Ascending aorta (tissue), 2 donors: Measurements from ENCODE around the gene EPHX1. TPM values are rescaled to one million over a fixed set of nuclear protein-coding genes. Genes with fewer than 3 reads are reported as not detected.

Experiments used
- DNase-seq, 2 donors: peaks; one replicate each; pipeline ENCODE4 v3.0.0-alpha.2; 2019; ENCODE audit warnings: low spot score in 2 of 2
- H3K27ac ChIP-seq, 2 donors: fragments of 200-600 bp; sonication (generic); one replicate each; pipeline ENCODE4 v1.5.1; 2016 to 2017; ENCODE audit warnings: mild to moderate bottlenecking in 1 of 2
- H3K27me3 ChIP-seq: fragments of 200-600 bp; sonication (generic); one replicate; pipeline ENCODE4 v1.5.1; 2017
- H3K36me3 ChIP-seq, 2 donors: fragments of 200-600 bp; sonication (generic); one replicate each; pipeline ENCODE4 v1.5.1; 2016
- H3K4me1 ChIP-seq, 2 donors: fragments of 200-600 bp; sonication (generic); one replicate each; pipeline ENCODE4 v1.5.1; 2016 to 2017; ENCODE audit warnings: mild to moderate bottlenecking in 1 of 2
- H3K4me3 ChIP-seq, 2 donors: fragments of 200-600 bp; sonication (generic); one replicate each; pipeline ENCODE4 v1.5.1; 2016 to 2017; ENCODE audit warnings: mild to moderate bottlenecking in 1 of 2
- H3K9me3 ChIP-seq, 2 donors: fragments of 200-600 bp; sonication (generic); one replicate each; pipeline ENCODE4 v1.5.1; 2016
- intact Hi-C: fragments of 100-400 bp; cut with DNase I; formaldehyde crosslinking; loops from one replicate; pipeline ENCODE4 v1.15.1; 2023
- total RNA-seq: library from RNA; depleted of rRNA; stranded (reverse); fragments of >200 nt; gene quantifications from one replicate; pipeline ENCODE4 v1.1.0, GENCODE V29; 2016
- TF ChIP-seq, protein P1 (sequence below), 3 experiments: fragments of 200-600 bp in 2 of 3; fragments of 450-650 bp in 1 of 3; sonication (generic) in 2 of 3; IDR thresholded peaks; one replicate each; pipeline ENCODE4 v1.5.1; 2016 to 2019; ENCODE audit warnings: antibody characterized with exemption in 3 of 3, mild to moderate bottlenecking in 1 of 3, moderate library complexity in 1 of 3

Gene EPHX1
- total RNA-seq, 1 donor from 2014 or later = 127 TPM

DNA sequence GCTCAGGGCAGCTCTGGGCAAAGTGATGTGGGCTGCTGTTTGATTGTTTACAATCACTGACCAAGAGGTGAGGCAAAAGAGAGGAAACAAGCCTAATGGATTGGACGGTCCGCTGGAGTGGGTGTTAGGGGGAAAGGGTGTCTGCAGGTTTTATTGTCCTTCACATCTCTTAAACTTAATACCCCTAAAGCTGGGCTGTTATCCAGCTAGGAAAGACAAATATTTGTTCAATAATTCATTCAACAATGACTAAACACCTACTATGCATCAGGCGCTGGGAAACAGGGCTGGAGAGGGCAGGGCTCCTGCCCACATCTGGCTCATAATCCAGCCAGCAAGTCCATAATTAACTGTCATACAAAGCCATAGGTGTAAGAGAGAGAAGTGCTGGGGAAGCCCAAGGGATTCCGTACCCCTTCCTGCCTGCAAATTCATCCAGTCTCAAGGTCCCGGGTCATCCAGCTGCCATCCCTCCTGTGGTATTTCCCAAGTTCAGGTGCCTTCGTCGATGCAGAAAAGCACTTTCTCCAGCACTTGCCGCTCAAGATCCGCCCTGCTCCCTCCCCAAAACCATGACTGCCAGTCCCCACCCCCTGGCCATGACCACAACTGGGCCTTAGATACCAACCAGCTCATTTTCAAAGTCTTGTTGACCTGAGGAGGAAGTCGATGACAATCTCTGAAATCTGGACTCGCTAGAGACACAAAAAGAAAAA, 61.6 kb downstream of the EPHX1 start:
- no peak overlapping the region for H3K27ac ChIP-seq
- no peak for DNase-seq
- peaks cover 54 to 89% of the 10 kb centered on the region in 2 donors for H3K36me3 ChIP-seq

DNA sequence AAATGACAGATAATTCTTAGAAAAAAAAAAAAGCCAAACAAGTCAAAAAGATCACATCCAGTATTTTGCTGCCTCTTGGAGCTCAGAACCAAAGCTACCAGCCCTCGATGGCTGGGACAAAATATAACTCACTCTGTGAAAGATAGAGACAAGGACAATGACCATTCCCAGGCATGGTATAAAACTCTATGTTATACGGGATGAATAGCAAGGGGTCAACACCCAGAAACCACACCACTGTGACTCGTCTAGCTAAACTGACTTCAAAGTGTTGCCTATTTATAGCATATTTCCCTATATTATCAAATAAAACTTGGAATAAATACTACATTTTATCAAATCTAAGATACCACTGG, 62.1 kb downstream of the EPHX1 start:
- Histone ChIP-seq H3K9me3 (no peaks in the 10 kb centered on the region), H3K27ac (no peak overlapping the region), H3K4me3 (no peak overlapping the region), H3K27me3 (no peaks in the 10 kb centered on the region), H3K36me3 (peaks cover 54 to 83% of the 10 kb centered on the region in 2 donors), H3K4me1 (peaks cover 0 to 4% of the 10 kb centered on the region in 2 donors)
- no peak for DNase-seq
- intact Hi-C loops = no loop called here
- TF ChIP-seq, protein P1, sequence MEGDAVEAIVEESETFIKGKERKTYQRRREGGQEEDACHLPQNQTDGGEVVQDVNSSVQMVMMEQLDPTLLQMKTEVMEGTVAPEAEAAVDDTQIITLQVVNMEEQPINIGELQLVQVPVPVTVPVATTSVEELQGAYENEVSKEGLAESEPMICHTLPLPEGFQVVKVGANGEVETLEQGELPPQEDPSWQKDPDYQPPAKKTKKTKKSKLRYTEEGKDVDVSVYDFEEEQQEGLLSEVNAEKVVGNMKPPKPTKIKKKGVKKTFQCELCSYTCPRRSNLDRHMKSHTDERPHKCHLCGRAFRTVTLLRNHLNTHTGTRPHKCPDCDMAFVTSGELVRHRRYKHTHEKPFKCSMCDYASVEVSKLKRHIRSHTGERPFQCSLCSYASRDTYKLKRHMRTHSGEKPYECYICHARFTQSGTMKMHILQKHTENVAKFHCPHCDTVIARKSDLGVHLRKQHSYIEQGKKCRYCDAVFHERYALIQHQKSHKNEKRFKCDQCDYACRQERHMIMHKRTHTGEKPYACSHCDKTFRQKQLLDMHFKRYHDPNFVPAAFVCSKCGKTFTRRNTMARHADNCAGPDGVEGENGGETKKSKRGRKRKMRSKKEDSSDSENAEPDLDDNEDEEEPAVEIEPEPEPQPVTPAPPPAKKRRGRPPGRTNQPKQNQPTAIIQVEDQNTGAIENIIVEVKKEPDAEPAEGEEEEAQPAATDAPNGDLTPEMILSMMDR (IDR thresholded peaks at IDR 0.05) = no peak

More for the DNA sequence above, 61.6 kb downstream of the EPHX1 start:
- TF ChIP-seq, protein P1 (IDR thresholded peaks at IDR 0.05) = no peak
- no peaks in the 10 kb centered on the region for H3K4me1 ChIP-seq
- intact Hi-C loops = no loop called here
- H3K9me3 ChIP-seq = no peaks in the 10 kb centered on the region
- H3K4me3 ChIP-seq = no peak overlapping the region
- H3K27me3 ChIP-seq = no peaks in the 10 kb centered on the region

DNA sequence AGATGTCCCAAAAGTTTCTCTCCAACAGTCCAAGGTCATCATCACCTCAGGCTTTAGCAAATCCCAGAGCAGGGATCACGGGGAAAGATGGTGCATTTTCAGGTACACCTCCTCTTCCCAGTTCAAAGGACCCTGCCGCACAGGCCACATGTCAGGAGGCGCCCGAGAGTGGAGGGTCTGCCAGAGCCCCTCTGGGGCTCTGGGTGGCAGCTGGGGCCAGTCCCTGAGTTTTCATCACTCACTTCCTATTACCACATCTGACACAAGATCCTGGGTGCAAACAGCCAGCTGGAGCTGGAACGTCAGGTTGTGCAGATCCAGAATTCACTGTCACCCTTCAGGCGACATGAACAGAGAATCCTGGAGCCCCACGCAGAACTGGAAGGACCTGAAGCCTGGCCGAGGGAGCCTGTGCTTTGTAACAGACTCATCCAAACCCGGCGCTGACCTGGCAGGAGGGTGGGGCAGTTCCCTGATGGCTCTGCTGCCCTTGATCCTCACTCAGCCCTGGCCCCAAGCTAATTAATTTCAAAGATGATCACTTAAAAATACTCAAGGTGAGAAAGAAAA, 63.4 kb downstream of the EPHX1 start:
- Histone ChIP-seq H3K4me1 (peaks cover 10 to 17% of the 10 kb centered on the region in 2 donors), H3K36me3 (peaks cover 46 to 70% of the 10 kb centered on the region in 2 donors), H3K27me3 (no peaks in the 10 kb centered on the region), H3K27ac (no peak overlapping the region), H3K4me3 (no peak overlapping the region), H3K9me3 (no peaks in the 10 kb centered on the region)
- intact Hi-C loops = no loop called here
- TF ChIP-seq, protein P1 (IDR thresholded peaks at IDR 0.05) = no peak
- no peak for DNase-seq

DNA sequence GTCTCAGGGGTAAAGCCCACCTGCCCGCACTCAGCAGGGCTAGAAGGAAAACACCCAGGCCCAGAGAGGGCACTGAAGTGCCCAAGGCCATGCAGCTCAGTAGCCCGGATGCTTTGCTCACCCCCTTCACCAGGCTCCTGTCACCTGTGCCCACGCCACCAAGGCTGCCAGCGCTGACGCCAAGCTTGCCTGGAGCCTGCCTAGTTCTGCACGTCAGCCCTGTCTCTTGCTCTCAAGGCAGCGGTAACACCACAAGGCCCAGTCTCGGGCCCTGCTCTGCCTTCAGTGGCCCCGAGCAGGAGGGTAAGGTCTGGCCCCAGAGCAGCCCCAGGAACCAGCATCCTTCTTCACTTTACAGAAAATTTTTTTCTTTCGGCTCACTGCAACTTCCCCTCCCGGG, 64.5 kb downstream of the EPHX1 start:
- DNase-seq = no peak
- H3K9me3 ChIP-seq = no peaks in the 10 kb centered on the region
- H3K27ac ChIP-seq = no peak overlapping the region
- H3K36me3 ChIP-seq = peaks cover 37 to 60% of the 10 kb centered on the region in 2 donors
- intact Hi-C loops = no loop called here
- TF ChIP-seq, protein P1 (IDR thresholded peaks at IDR 0.05) = no peak
- H3K4me1 ChIP-seq = peaks cover 14 to 27% of the 10 kb centered on the region in 2 donors
- H3K4me3 ChIP-seq = no peak overlapping the region
- no peaks in the 10 kb centered on the region for H3K27me3 ChIP-seq

DNA sequence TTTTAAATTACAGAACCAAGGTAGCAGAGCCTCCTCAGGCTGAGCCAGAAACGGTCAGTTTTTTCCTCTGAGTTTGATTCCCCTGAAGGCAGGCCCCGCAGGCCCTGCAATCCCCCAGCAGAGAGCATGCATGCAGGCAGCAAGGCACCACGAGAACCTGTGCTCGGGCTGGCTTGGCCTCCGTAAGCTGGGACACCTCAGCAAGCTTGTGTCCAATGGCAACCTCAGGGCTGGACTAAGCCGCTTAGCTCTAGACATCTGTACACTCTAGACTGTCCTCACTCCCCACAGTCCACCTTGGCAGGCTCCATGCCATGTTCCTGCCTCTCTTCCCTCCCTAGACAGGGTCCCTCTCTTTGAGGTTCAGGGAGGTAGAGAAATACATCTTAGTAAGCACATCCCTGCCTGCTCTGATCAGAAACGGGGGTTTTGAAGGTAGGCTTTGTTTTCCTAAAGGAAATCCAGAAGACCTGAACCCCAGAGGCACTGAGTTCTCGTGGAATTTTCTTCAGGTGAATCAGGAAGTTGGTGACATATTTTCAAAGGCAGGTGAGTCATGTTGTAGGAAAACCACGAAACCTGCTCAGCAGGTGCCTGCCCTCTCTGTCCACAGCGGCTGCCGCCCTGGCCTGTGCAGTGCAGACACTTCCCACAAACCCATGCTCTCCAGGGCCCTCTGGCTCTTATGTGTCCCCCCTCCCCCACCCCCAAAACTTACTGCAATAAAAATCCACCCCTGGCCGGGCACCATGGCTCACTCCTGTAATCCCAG, 65.3 kb downstream of the EPHX1 start:
- intact Hi-C loops = no loop called here
- H3K36me3 ChIP-seq = peaks cover 32 to 53% of the 10 kb centered on the region in 2 donors
- TF ChIP-seq, protein P1 (IDR thresholded peaks at IDR 0.05) = no peak
- H3K4me3 ChIP-seq = no peak overlapping the region
- no peak for DNase-seq
- peak overlapping the region in 1 of 2 donors; percentile 27 for H3K27ac ChIP-seq
- H3K9me3 ChIP-seq = no peaks in the 10 kb centered on the region
- H3K27me3 ChIP-seq = no peaks in the 10 kb centered on the region
- peaks cover 20 to 35% of the 10 kb centered on the region in 2 donors for H3K4me1 ChIP-seq
